Upper lobe of left lung (tissue), 6 donors: ENCODE data around the gene MYO15A. TPM values are rescaled to one million over a fixed set of nuclear protein-coding genes. Genes with fewer than 3 reads are reported as not detected.
A peak's percentile ranks its signal among the peaks of the same experiment; 100 is the strongest.

Experiments
- ATAC-seq, 2 donors: fragments of 200-7000 bp; cut with Tn5 transposase; one replicate each; pipeline ENCODE4 v1.9.1; 2022; ENCODE audit warnings: mild to moderate bottlenecking in 2 of 2, moderate library complexity in 2 of 2; ENCODE audit not compliant: low FRiP score in 2 of 2
- DNase-seq, 2 donors: peaks; one replicate each; pipeline ENCODE4 v3.0.0-alpha.2; 2019 to 2020
- H3K27ac ChIP-seq, 4 donors: fragments of 200-600 bp; sonication (generic); one replicate each; pipeline ENCODE4 v1.5.1; 2016 to 2019
- H3K27me3 ChIP-seq, 4 donors: fragments of 200-600 bp; sonication (generic); one replicate each; pipeline ENCODE4 v1.5.1; 2017 to 2019
- H3K36me3 ChIP-seq, 4 donors: fragments of 200-600 bp; sonication (generic); one replicate each; pipeline ENCODE4 v1.5.1; 2016 to 2019
- H3K4me1 ChIP-seq, 4 donors: fragments of 200-600 bp; sonication (generic); one replicate each; pipeline ENCODE4 v1.5.1; 2018 to 2019
- H3K4me3 ChIP-seq, 4 donors: fragments of 200-600 bp; sonication (generic); one replicate each; pipeline ENCODE4 v1.5.1; 2017 to 2019; ENCODE audit warnings: mild to moderate bottlenecking in 2 of 4, moderate library complexity in 1 of 4
- H3K9me3 ChIP-seq, 4 donors: fragments of 200-600 bp; sonication (generic); one replicate each; pipeline ENCODE4 v1.5.1; 2018 to 2019
- EP300 ChIP-seq, 4 donors: sonication (generic); formaldehyde crosslinking; IDR thresholded peaks; one replicate each; pipeline ENCODE4 v1.5.1; 2017; ENCODE audit warnings: antibody characterized with exemption in 4 of 4, control low read depth in 2 of 4
- POLR2A ChIP-seq, 4 donors: fragments of 450-650 bp; IDR thresholded peaks; one replicate each; pipeline ENCODE4 v1.5.1; 2016 to 2017; ENCODE audit warnings: antibody characterized with exemption in 4 of 4, mild to moderate bottlenecking in 2 of 4
- POLR2AphosphoS5 ChIP-seq, 2 donors: sonication (generic); formaldehyde crosslinking; IDR thresholded peaks; one replicate each; pipeline ENCODE4 v1.5.1; 2017; ENCODE audit warnings: antibody characterized with exemption in 2 of 2
- WGBS, 2 donors: methylation state at CpG; one replicate each; pipeline ENCODE4 v1.1.5; 2017 to 2018; 5-methylcytosine and 5-hydroxymethylcytosine counted together
- total RNA-seq, 6 donors: library from RNA; depleted of rRNA in 4 of 6; stranded (reverse); fragments of >200 nt in 4 of 6; gene quantifications; one replicate each; pipeline versions ENCODE4 v1.1.0 to v1.2.1, GENCODE V29; 2016 to 2021
- TF ChIP-seq, protein P1 (sequence below), 6 experiments: fragments of 450-650 bp in 4 of 6; fragments of 200-600 bp in 2 of 6; sonication (generic) in 2 of 6; IDR thresholded peaks; one replicate each; pipeline ENCODE4 v1.5.1; 2016 to 2019; ENCODE audit warnings: antibody characterized with exemption in 6 of 6
- donor health status: DM: no; HTN: no; CAD: no; lungs with moderate emphysema.
- donor health status: DM: no; HTN: yes; CAD: no; lungs with severe emphysema.

Gene MYO15A
- total RNA-seq, 6 donors from 2014 or later = 2.0 to 9.4 (median 3.9) TPM

DNA sequence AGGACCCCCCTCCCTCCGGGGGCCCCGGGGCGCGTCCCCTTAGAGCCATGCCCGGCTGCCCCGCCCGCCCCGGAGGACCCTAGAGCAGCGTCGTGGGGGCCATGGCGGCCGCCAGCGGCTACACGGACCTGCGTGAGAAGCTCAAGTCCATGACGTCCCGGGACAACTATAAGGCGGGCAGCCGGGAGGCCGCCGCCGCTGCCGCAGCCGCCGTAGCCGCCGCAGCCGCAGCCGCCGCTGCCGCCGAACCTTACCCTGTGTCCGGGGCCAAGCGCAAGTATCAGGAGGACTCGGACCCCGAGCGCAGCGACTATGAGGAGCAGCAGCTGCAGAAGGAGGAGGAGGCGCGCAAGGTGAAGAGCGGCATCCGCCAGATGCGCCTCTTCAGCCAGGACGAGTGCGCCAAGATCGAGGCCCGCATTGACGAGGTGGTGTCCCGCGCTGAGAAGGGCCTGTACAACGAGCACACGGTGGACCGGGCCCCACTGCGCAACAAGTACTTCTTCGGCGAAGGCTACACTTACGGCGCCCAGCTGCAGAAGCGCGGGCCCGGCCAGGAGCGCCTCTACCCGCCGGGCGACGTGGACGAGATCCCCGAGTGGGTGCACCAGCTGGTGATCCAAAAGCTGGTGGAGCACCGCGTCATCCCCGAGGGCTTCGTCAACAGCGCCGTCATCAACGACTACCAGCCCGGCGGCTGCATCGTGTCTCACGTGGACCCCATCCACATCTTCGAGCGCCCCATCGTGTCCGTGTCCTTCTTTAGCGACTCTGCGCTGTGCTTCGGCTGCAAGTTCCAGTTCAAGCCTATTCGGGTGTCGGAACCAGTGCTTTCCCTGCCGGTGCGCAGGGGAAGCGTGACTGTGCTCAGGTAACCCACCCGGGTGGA is 75.8 kb downstream of the MYO15A start:
- ATAC-seq (peak in 1 of 2 donors; percentile 11), DNase-seq (peak; percentile 65 to 88)
- Histone ChIP-seq H3K36me3 (peaks cover 0 to 17% (median under 1%) of the 10 kb centered on the region in 4 donors), H3K4me1 (peaks cover 44 to 57% (median 51%) of the 10 kb centered on the region in 4 donors), H3K4me3 (peak overlapping the region; percentile 79 to 97 (median 91)), H3K9me3 (no peaks in the 10 kb centered on the region), H3K27ac (peak overlapping the region; percentile 97 to 98 (median 98)), H3K27me3 (no peaks in the 10 kb centered on the region)
- WGBS, 2 donors = 1% methylated on average over 27 to 63 of the region's 92 CpGs
- TF ChIP-seq POLR2AphosphoS5 (IDR thresholded peaks at IDR 0.05) (peak in 1 of 2 donors; percentile 41), EP300 (IDR thresholded peaks at IDR 0.05) (no peak), POLR2A (IDR thresholded peaks at IDR 0.05) (peak in 2 of 4 donors; percentile 24 to 54)
- TF ChIP-seq, protein P1, sequence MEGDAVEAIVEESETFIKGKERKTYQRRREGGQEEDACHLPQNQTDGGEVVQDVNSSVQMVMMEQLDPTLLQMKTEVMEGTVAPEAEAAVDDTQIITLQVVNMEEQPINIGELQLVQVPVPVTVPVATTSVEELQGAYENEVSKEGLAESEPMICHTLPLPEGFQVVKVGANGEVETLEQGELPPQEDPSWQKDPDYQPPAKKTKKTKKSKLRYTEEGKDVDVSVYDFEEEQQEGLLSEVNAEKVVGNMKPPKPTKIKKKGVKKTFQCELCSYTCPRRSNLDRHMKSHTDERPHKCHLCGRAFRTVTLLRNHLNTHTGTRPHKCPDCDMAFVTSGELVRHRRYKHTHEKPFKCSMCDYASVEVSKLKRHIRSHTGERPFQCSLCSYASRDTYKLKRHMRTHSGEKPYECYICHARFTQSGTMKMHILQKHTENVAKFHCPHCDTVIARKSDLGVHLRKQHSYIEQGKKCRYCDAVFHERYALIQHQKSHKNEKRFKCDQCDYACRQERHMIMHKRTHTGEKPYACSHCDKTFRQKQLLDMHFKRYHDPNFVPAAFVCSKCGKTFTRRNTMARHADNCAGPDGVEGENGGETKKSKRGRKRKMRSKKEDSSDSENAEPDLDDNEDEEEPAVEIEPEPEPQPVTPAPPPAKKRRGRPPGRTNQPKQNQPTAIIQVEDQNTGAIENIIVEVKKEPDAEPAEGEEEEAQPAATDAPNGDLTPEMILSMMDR (IDR thresholded peaks at IDR 0.05) = no peak

DNA sequence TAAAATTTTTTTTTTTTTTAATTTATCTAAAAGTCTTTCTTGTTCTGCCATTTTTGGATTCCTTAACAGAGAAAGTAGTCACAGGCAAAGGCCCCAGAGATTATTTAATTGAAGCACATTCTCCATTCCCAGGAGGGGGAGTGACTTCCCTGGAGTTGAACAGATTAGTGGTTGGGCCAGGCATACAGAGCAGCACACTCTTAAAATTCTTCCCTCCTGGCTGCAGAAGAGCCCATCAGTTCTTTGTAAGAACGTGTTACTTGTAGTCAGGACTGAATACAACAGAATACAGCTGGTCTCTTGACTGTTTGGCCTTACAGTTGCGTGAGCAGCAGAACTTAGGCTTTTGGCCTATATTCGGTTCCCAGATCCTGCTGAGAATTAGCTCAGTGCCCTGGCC is 76.8 kb downstream of the MYO15A start:
- Histone ChIP-seq H3K9me3 (no peaks in the 10 kb centered on the region), H3K4me1 (peaks cover 54 to 67% (median 61%) of the 10 kb centered on the region in 4 donors), H3K27me3 (no peaks in the 10 kb centered on the region), H3K36me3 (peaks cover 0 to 24% (median 3%) of the 10 kb centered on the region in 4 donors), H3K4me3 (peak overlapping the region; percentile 79 to 97 (median 91)), H3K27ac (peak overlapping the region in 3 of 4 donors; percentile 13 to 98 (median 97))
- 18 to 27% methylated on average over 3 of the region's 3 CpGs for WGBS, 2 donors
- ATAC-seq = no peak
- DNase-seq = no peak
- TF ChIP-seq, protein P1 (IDR thresholded peaks at IDR 0.05) = no peak
- TF ChIP-seq EP300 (IDR thresholded peaks at IDR 0.05) (no peak), POLR2A (IDR thresholded peaks at IDR 0.05) (no peak), POLR2AphosphoS5 (IDR thresholded peaks at IDR 0.05) (no peak)

DNA sequence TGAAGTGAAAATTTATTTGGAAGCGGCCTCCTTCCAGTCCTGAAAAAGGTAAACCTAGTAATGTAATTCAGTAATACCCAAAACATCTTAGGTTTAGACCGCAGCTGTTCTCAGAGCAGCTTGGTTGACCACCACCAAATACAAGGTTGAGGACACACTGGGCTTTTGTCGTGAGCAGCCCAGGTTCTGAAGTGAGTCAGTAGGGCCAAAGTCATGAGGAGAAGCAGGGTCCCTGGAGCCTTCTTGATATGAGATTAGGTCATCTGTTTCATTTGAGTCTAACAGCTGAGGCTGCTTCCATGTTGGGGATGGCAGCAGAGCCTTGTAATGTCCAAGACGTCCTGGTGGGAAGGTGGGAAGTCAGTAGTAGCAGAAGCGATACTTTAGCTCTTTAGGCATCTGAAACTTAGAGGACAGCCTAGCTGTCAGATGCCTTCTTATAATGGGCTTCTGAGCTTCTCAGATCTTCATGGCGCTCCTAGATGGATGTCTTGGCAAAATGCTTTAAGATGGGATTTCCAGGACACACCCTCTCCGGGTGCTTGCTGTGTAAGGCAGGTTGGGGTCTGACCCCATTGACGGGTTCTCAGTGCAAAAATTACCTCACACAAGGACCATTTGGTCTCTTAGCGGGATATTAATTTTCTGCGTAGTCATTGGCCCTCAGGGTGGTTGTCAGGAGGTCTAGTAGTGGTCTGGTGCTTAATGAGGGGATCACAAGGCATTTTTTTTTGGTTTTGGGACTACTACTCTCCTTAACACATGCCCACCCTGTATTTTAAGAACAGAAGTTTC is 77.5 kb downstream of the MYO15A start:
- H3K4me1 ChIP-seq = peaks cover 60 to 73% (median 67%) of the 10 kb centered on the region in 4 donors
- 59 to 66% methylated on average over 5 to 10 of the region's 10 CpGs for WGBS, 2 donors

DNA sequence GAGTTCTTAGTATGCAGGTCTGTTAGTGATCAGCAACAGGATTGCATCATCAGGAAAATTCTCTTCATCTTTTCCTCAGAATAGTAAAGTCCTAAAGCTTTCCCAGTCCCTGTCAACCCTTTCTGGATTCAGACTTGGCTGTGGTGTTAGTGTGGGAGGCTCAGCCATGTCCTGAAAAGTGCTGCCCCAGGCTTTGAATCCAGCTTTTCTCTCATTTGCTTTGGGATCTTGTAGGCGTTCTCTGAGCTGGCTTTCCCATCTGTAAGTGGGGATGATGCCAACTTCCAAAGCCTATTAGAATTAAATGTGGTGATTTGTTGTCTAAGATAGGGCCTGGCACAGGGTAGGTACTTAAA is 78.0 kb downstream of the MYO15A start:
- ATAC-seq (no peak), DNase-seq (no peak)
- Histone ChIP-seq H3K27me3 (no peaks in the 10 kb centered on the region), H3K27ac (peak overlapping the region in 3 of 4 donors; percentile 46 to 98 (median 97)), H3K36me3 (peaks cover 0 to 24% (median 3%) of the 10 kb centered on the region in 4 donors), H3K9me3 (no peaks in the 10 kb centered on the region), H3K4me3 (peak overlapping the region; percentile 21 to 94 (median 84)), H3K4me1 (peaks cover 66 to 79% (median 72%) of the 10 kb centered on the region in 4 donors)
- TF ChIP-seq POLR2AphosphoS5 (IDR thresholded peaks at IDR 0.05) (no peak), EP300 (IDR thresholded peaks at IDR 0.05) (no peak), POLR2A (IDR thresholded peaks at IDR 0.05) (no peak)
- TF ChIP-seq, protein P1 (IDR thresholded peaks at IDR 0.05) = no peak
- WGBS, 2 donors = 33 to 43% methylated on average over 1 of the region's 1 CpG

More for the DNA sequence above, 77.5 kb downstream of the MYO15A start:
- Histone ChIP-seq H3K27ac (peak overlapping the region; percentile 13 to 98 (median 72)), H3K4me3 (peak overlapping the region; percentile 1 to 94 (median 84)), H3K27me3 (no peaks in the 10 kb centered on the region), H3K9me3 (no peaks in the 10 kb centered on the region), H3K36me3 (peaks cover 0 to 24% (median 3%) of the 10 kb centered on the region in 4 donors)
- DNase-seq = no peak
- no peak for ATAC-seq
- TF ChIP-seq EP300 (IDR thresholded peaks at IDR 0.05) (no peak), POLR2AphosphoS5 (IDR thresholded peaks at IDR 0.05) (no peak), POLR2A (IDR thresholded peaks at IDR 0.05) (no peak)
- TF ChIP-seq, protein P1 (IDR thresholded peaks at IDR 0.05) = no peak
